A673 (cell line): Measurements from ENCODE around the gene MTMR12. TPM values are rescaled to one million over a fixed set of nuclear protein-coding genes. Genes with fewer than 3 reads are reported as not detected.

Experiments
- BruUV-seq: library from RNA; stranded (reverse); fragments of 400-500 nt; replicated peaks from 2 replicates; lab custom pipeline; 2021; lab: Mats Ljungman, UMichigan
- CTCF ChIA-PET: fragments of 300-600 bp; sonication (Branson Sonifier 250); formaldehyde crosslinking; loops from one replicate; lab custom pipeline; 2022; ENCODE audit warnings: antibody characterized with exemption; lab: Charles Lee
- POLR2A ChIA-PET: fragments of 300-600 bp; sonication (Branson Sonifier 250); formaldehyde crosslinking; loops from one replicate; lab custom pipeline; 2022; ENCODE audit warnings: antibody characterized with exemption; ENCODE audit not compliant: low non-redundant PET; lab: Charles Lee
- DNase-seq: peaks from one replicate; pipeline ENCODE4 v3.0.0-alpha.2; 2015; ENCODE audit warnings: low spot score
- H3K27ac ChIP-seq: fragments of 200-600 bp; sonication (generic); 2 replicates; pipeline ENCODE4 v1.5.1; 2016; ENCODE audit warnings: mixed run types, low read depth, mild to moderate bottlenecking, mixed read lengths, antibody characterized with exemption, low read length; ENCODE audit not compliant: poor library complexity, severe bottlenecking
- H3K27me3 ChIP-seq: fragments of 200-600 bp; sonication (generic); replicated peaks from 2 replicates; pipeline ENCODE4 v1.6.1; 2017; ENCODE audit warnings: mixed run types, low read depth, mild to moderate bottlenecking, mixed read lengths, antibody characterized with exemption, low read length; ENCODE audit not compliant: insufficient read depth, poor library complexity
- H3K36me3 ChIP-seq: fragments of 200-600 bp; sonication (generic); 2 replicates; pipeline ENCODE4 v1.6.1; 2016; ENCODE audit warnings: mixed run types, mild to moderate bottlenecking, mixed read lengths, antibody characterized with exemption, low read length; ENCODE audit not compliant: insufficient read depth, poor library complexity, severe bottlenecking
- H3K4me1 ChIP-seq: fragments of 200-600 bp; sonication (generic); 2 replicates; pipeline ENCODE4 v1.6.1; 2017; ENCODE audit warnings: mixed run types, mild to moderate bottlenecking, mixed read lengths, antibody characterized with exemption, low read length; ENCODE audit not compliant: insufficient read depth, poor library complexity, severe bottlenecking
- H3K4me3 ChIP-seq: fragments of 200-600 bp; sonication (generic); 2 replicates; pipeline ENCODE4 v1.5.1; 2016; ENCODE audit warnings: low read depth, mixed run types, mild to moderate bottlenecking, mixed read lengths, low read length; ENCODE audit not compliant: poor library complexity, severe bottlenecking
- H3K9me3 ChIP-seq: fragments of 200-600 bp; sonication (generic); 2 replicates; pipeline ENCODE4 v1.6.1; 2016; ENCODE audit warnings: mixed run types, low read depth, mild to moderate bottlenecking, mixed read lengths, antibody characterized with exemption, low read length; ENCODE audit not compliant: poor library complexity, severe bottlenecking
- EZH2 ChIP-seq: fragments of 200-600 bp; sonication (generic); IDR thresholded peaks from 2 replicates; pipeline ENCODE4 v1.6.1; 2017; ENCODE audit warnings: borderline replicate concordance, low read depth, mild to moderate bottlenecking, mixed read lengths, antibody characterized with exemption, low read length; ENCODE audit not compliant: poor library complexity, severe bottlenecking
- intact Hi-C: fragments of 100-400 bp; cut with micrococcal nuclease; formaldehyde crosslinking; loops from one replicate; pipeline ENCODE4 v1.10.0; 2022; ENCODE audit not compliant: unreplicated experiment
- total RNA-seq: library from RNA; stranded (reverse); gene quantifications from 2 replicates; pipeline ENCODE4 v1.2.3, GENCODE V29; 2021
- TF ChIP-seq, protein P1 (sequence below): fragments of 300-800, 200-600 bp; sonication (generic); conservative IDR thresholded peaks from 2 replicates; pipeline ENCODE4 v1.5.1; 2017; ENCODE audit warnings: low read depth, mild to moderate bottlenecking, antibody characterized with exemption, low read length, moderate library complexity, mixed read lengths

MTMR12 gene
- total RNA-seq, 1 experiment from 2014 or later, result 35.8 TPM

DNA sequence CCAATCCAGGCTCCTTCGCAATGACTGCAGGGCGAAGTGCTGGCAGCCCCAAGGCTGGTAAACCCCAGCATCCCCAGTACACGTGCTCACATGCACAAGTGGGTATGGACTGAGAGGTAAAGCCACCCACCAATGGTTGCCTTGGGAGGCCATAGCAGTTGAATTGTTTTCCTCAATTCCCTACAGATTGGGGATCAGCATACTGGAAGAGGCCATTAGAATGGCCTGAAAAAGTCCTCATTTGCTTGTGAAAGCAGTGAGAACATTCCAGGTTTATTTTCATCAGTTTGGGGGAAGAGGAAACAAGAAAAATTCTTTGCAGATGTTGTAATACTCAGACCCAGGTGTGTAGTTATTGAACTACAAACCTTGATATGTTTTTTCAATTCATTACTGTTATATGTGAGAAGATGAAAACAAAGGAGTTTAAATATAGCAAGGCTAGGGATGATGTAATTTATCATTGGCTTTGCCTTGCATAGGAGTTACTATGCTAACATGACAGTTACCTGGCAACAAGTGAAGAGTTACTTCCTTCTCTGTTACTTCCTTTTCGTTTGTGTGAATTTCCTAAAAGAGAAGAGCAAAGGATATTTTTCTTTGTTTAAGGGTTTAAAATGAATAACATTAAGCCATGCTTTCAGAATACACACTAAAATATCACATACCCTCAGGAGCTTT lies 36.4 kb downstream of the MTMR12 start:
- Histone ChIP-seq H3K4me1 (peaks cover 13% of the 10 kb centered on the region), H3K36me3 (peaks cover 11% of the 10 kb centered on the region), H3K4me3 (no peak overlapping the region), H3K9me3 (no peaks in the 10 kb centered on the region), H3K27me3 (no peaks in the 10 kb centered on the region), H3K27ac (no peak overlapping the region)
- TF ChIP-seq EZH2, result no peak
- TF ChIP-seq, protein P1, sequence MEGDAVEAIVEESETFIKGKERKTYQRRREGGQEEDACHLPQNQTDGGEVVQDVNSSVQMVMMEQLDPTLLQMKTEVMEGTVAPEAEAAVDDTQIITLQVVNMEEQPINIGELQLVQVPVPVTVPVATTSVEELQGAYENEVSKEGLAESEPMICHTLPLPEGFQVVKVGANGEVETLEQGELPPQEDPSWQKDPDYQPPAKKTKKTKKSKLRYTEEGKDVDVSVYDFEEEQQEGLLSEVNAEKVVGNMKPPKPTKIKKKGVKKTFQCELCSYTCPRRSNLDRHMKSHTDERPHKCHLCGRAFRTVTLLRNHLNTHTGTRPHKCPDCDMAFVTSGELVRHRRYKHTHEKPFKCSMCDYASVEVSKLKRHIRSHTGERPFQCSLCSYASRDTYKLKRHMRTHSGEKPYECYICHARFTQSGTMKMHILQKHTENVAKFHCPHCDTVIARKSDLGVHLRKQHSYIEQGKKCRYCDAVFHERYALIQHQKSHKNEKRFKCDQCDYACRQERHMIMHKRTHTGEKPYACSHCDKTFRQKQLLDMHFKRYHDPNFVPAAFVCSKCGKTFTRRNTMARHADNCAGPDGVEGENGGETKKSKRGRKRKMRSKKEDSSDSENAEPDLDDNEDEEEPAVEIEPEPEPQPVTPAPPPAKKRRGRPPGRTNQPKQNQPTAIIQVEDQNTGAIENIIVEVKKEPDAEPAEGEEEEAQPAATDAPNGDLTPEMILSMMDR, result no peak
- DNase-seq, result no peak
- no TSS peak for BruUV-seq
- POLR2A ChIA-PET, result no interaction called here
- intact Hi-C loops, result no loop called here
- CTCF ChIA-PET, result no interaction called here

- Histone ChIP-seq H3K27me3 (no peaks in the 10 kb centered on the region), H3K27ac (peak overlapping the region; percentile 43), H3K36me3 (peaks cover 19% of the 10 kb centered on the region), H3K4me1 (peaks cover 15% of the 10 kb centered on the region), H3K4me3 (no peak overlapping the region), H3K9me3 (no peaks in the 10 kb centered on the region)
- no peak for TF ChIP-seq EZH2
- TF ChIP-seq, protein P1, result no peak
- DNase-seq, result no peak
- CTCF ChIA-PET, result no interaction called here
- BruUV-seq, result no TSS peak
- POLR2A ChIA-PET, result no interaction called here
- intact Hi-C loops, result no loop called here
Observed at GRCh38 chr5:32275396-32275741, 37.4 kb downstream of the MTMR12 start.

DNA sequence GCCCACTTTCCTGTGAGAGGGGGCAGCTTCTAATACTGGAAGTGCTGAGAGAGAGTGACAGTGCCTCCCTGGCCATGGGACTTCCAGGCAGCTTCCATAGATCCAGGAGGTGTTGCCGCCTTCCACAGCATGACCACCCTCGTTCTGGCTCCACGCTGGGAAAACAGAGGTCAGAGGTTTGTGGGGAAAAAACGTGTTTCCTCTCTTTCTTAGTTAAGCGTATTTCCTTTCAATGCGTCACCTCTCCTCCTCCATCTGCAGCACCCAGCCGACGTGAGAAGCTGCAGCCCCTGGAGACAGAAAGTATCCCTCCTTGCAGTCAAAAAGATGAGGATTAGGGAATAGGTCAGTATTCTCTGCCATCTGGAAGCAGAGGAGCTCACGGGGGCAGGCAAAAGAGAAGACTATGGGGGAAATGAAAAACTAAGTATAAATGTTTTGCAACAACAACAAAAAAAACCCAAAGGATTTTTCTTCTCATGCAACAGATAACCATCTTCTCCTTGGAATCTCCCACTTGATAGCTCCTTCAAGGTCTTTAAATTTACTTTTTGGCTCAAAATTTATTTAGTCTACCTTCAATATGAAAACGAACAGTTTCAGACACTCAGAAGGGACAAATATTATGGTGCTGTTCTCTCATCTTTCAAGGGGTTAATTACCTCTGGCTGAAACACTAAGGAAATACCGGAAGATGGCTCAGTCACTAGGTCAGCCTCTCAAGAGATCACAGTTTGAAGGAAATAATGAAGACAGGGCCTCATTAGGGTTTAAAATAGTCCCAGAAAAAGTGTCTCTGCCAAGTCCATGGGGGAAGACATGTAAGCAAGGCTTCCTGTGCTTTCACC lies 38.0 kb downstream of the MTMR12 start:
- H3K4me3 ChIP-seq, result no peak overlapping the region
- intact Hi-C loops, result no loop called here
- no peaks in the 10 kb centered on the region for H3K9me3 ChIP-seq
- no peak for DNase-seq
- POLR2A ChIA-PET, result no interaction called here
- H3K36me3 ChIP-seq, result peaks cover 24% of the 10 kb centered on the region
- BruUV-seq, result no TSS peak
- CTCF ChIA-PET, result no interaction called here
- TF ChIP-seq EZH2, result no peak
- TF ChIP-seq, protein P1, result no peak
- no peaks in the 10 kb centered on the region for H3K27me3 ChIP-seq
- H3K4me1 ChIP-seq, result peaks cover 15% of the 10 kb centered on the region
- peak overlapping the region; percentile 43 for H3K27ac ChIP-seq
